GM21529 (cell line): Measurements from ENCODE around the gene SLC5A4.
"Not testable (repeated sequence)": the region's sequence is repeated elsewhere in the genome, so short reads cannot be mapped to it uniquely, and the experiment has no call there.

Experiments used
- ATAC-seq: cut with Tn5 transposase; IDR thresholded peaks from one replicate; pipeline ENCODE4 v1.9.1; 2021; ENCODE audit not compliant: unreplicated experiment

The SLC5A4 gene

GRCh38 chr22:32255217-32255616 lies at the start of gene SLC5A4:
TSS of gene SLC5A4 (minus strand) at chr22:32255347. CDS start at chr22:32255329, 18 bp downstream.
- no peak for ATAC-seq

- not testable (repeated sequence) for ATAC-seq
Measured at GRCh38 chr22:32293921-32294320, 38.8 kb upstream of the SLC5A4 start.

- no peak for ATAC-seq
Measured at GRCh38 chr22:32286290-32286840, 31.2 kb upstream of the SLC5A4 start.

- no peak for ATAC-seq
Measured at GRCh38 chr22:32281072-32281471, 25.9 kb upstream of the SLC5A4 start.

- not testable (repeated sequence) for ATAC-seq
Measured at GRCh38 chr22:32275353-32275752, 20.2 kb upstream of the SLC5A4 start.

GRCh38 chr22:32271389-32271788 lies 16.2 kb upstream of the SLC5A4 start:
- no peak for ATAC-seq

- ATAC-seq, result no peak
Measured at GRCh38 chr22:32270641-32271369, 15.7 kb upstream of the SLC5A4 start.

- ATAC-seq, result no peak
Measured at GRCh38 chr22:32269316-32269715, 14.2 kb upstream of the SLC5A4 start.

- no peak for ATAC-seq
Measured at GRCh38 chr22:32267011-32267410, 11.9 kb upstream of the SLC5A4 start.

GRCh38 chr22:32265882-32266767 lies 11.0 kb upstream of the SLC5A4 start:
- ATAC-seq, result no peak

- ATAC-seq, result not testable (repeated sequence)
Measured at GRCh38 chr22:32263678-32264077, 8.5 kb upstream of the SLC5A4 start.

- ATAC-seq, result no peak
Measured at GRCh38 chr22:32261306-32261705, 6.2 kb upstream of the SLC5A4 start.

GRCh38 chr22:32258791-32259190 lies 3.6 kb upstream of the SLC5A4 start:
- ATAC-seq, result no peak

GRCh38 chr22:32255726-32256125 lies 579 bp upstream of the SLC5A4 start:
- ATAC-seq, result no peak

- ATAC-seq, result no peak
Measured at GRCh38 chr22:32249231-32249630, 5.9 kb downstream of the SLC5A4 start.

GRCh38 chr22:32248276-32248675 lies 6.9 kb downstream of the SLC5A4 start:
- no peak for ATAC-seq

GRCh38 chr22:32246166-32246565 lies 9.0 kb downstream of the SLC5A4 start:
- ATAC-seq, result no peak

GRCh38 chr22:32245042-32245441 lies 10.1 kb downstream of the SLC5A4 start:
- no peak for ATAC-seq

GRCh38 chr22:32244547-32244946 lies 10.6 kb downstream of the SLC5A4 start:
- no peak for ATAC-seq

GRCh38 chr22:32240461-32240860 lies 14.7 kb downstream of the SLC5A4 start:
- ATAC-seq, result no peak

- no peak for ATAC-seq
Measured at GRCh38 chr22:32237906-32238305, 17.2 kb downstream of the SLC5A4 start.

- no peak for ATAC-seq
Measured at GRCh38 chr22:32236970-32237369, 18.2 kb downstream of the SLC5A4 start.
